Measurements from ENCODE around the gene ZNF646.
A peak's percentile ranks its signal among the peaks of the same experiment; 100 is the strongest.
"Not testable (repeated sequence)": the region's sequence is repeated elsewhere in the genome, so short reads cannot be mapped to it uniquely, and the experiment has no call there.

Gene ZNF646

DNA sequence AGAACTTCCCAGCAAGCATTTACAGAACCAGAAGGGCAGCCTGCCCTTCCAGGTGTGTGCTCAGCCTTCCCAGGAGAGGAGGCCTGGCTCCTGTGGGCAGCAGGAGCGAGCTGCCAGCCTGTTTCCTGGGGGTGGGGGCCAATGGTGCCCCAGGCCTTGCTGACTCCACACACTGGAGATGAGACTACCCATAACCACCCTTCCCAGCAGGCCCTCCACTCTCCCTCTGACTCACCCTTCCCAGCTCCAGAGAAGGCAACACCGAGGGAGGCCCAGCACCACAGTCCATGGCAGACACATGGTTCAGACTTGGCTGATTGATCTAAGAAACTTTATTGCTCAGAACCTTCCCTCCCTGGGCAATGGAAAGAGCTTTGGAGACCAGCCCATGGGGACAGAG lies 16.3 kb downstream of the ZNF646 start:
- Histone ChIP-seq H3K27ac (no peak overlapping the region; a peak in 1 of 22 replicates), H3K9me3 (replicated peaks in 1 of 11) (no peaks in the 10 kb centered on the region), H4K20me1 (peaks cover 0 to 69% (median 15%) of the 10 kb centered on the region in 11 experiments; a peak in 17 of 22 replicates), H3K4me1 (peaks cover 17 to 37% (median 23%) of the 10 kb centered on the region in 10 experiments), H3K4me3 (no peak overlapping the region), H3K4me2 (peak overlapping the region in 1 of 11 experiments; percentile 11; a peak in 1 of 22 replicates), H3K36me3 (peaks cover 29 to 72% (median 58%) of the 10 kb centered on the region in 11 experiments), H3K9ac (peak overlapping the region in 2 of 11 experiments; percentile 25 to 31; a peak in 3 of 22 replicates), H3K27me3 (no peaks in the 10 kb centered on the region)
- no peak for TF ChIP-seq Cebpa-rat (IDR thresholded peaks at IDR 0.05)

DNA sequence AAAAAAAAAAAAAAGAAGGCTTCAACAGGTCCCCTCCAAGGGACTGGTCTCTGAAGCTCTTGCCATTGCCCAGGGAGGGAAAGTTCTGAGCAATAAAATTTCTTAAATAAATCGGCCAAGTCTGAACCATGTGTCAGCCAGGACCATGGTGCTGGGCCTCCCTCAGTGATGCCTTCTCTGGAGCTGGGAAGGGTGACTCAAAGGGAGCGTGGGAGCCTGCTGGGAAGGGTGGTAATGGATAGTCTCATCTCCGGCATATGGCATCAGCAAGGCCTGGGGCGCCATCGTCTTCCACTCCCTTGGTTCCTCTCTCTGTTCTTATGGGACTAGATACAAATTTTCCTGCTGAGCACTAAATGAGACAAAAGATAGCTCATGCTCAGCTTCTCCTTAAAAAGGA lies 18.1 kb downstream of the ZNF646 start:
- Histone ChIP-seq H3K4me3 (no peak overlapping the region), H3K36me3 (peaks cover 25 to 54% (median 44%) of the 10 kb centered on the region in 11 experiments), H4K20me1 (peaks cover 0 to 51% (median 5%) of the 10 kb centered on the region in 11 experiments; a peak in 14 of 22 replicates), H3K27ac (no peak overlapping the region), H3K9ac (peak overlapping the region in 1 of 11 experiments; percentile 29; a peak in 1 of 22 replicates), H3K4me2 (peak overlapping the region in 2 of 11 experiments; percentile 35 to 97; a peak in 2 of 22 replicates), H3K9me3 (replicated peaks in 1 of 11) (no peaks in the 10 kb centered on the region), H3K27me3 (no peaks in the 10 kb centered on the region), H3K4me1 (peaks cover 20 to 46% (median 29%) of the 10 kb centered on the region in 10 experiments)
- TF ChIP-seq Cebpa-rat (IDR thresholded peaks at IDR 0.05), result no peak

DNA sequence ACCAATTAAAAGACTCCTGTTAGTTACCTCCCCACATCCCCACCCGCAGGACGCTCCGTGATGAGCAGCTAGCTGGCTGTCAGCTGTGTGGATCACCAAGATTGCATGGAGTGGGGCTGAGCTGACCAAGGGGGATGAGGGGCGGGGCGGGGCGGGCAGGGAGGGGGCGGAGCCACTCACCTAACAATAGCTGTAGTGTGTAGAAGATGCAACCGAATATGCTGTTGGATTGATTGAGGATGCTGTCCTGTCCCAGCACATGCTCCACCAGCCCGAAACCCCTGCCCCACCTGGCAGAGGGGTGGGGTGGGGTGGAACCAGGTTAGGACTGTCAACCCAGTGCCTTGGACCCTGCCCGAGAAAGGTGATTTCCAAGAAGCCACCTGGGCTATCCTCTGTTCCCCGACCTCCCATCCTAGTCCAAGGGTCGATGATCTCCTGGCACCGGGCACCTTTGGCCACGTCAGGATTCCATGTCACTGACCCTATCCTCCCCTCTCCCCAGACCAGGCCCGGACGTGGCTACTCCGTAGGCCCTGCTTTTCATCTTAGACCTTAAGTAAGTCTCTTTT lies 19.0 kb downstream of the ZNF646 start:
- Histone ChIP-seq H3K4me2 (peak overlapping the region; percentile 83 to 99 (median 97)), H3K4me1 (peaks cover 20 to 46% (median 29%) of the 10 kb centered on the region in 10 experiments), H3K27me3 (no peaks in the 10 kb centered on the region), H3K9me3 (replicated peaks in 1 of 11) (no peaks in the 10 kb centered on the region), H3K4me3 (peak overlapping the region; percentile 81 to 98 (median 92)), H4K20me1 (peaks cover 0 to 43% (median 5%) of the 10 kb centered on the region in 11 experiments; a peak in 10 of 22 replicates), H3K9ac (peak overlapping the region; percentile 80 to 90 (median 87); a peak in 20 of 22 replicates), H3K36me3 (peaks cover 22 to 46% (median 35%) of the 10 kb centered on the region in 11 experiments), H3K27ac (peak overlapping the region in 3 of 11 experiments; percentile 78 to 82 (median 81); a peak in 4 of 22 replicates)
- no peak for TF ChIP-seq Cebpa-rat (IDR thresholded peaks at IDR 0.05)

DNA sequence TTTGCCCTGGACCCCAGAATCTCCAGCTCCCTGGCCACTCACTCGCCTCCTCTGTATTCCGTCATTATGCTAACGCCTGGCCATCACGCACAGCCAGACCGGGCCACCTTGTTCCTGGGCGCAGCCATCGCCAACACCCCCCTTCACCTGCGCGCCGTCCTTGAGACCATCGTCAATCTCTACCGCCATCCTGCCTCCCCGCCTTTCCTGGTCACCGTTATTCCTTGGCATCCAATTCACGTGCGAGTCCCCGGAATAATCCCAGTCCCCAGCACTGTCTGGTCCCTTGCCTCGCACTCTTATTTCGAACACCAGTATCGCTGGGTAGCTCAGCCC lies 19.8 kb downstream of the ZNF646 start:
- Histone ChIP-seq H3K36me3 (peaks cover 18 to 37% (median 27%) of the 10 kb centered on the region in 11 experiments), H3K9ac (peak overlapping the region; percentile 80 to 90 (median 87)), H3K4me1 (peaks cover 20 to 46% (median 29%) of the 10 kb centered on the region in 10 experiments), H3K4me3 (peak overlapping the region; percentile 81 to 98 (median 92)), H3K4me2 (peak overlapping the region; percentile 83 to 99 (median 97)), H3K27me3 (no peaks in the 10 kb centered on the region), H3K9me3 (replicated peaks in 1 of 11) (no peaks in the 10 kb centered on the region), H3K27ac (peak overlapping the region; percentile 47 to 82 (median 77); a peak in 21 of 22 replicates), H4K20me1 (peaks cover 0 to 34% (median 2%) of the 10 kb centered on the region in 11 experiments; a peak in 8 of 22 replicates)
- no peak for TF ChIP-seq Cebpa-rat (IDR thresholded peaks at IDR 0.05)

DNA sequence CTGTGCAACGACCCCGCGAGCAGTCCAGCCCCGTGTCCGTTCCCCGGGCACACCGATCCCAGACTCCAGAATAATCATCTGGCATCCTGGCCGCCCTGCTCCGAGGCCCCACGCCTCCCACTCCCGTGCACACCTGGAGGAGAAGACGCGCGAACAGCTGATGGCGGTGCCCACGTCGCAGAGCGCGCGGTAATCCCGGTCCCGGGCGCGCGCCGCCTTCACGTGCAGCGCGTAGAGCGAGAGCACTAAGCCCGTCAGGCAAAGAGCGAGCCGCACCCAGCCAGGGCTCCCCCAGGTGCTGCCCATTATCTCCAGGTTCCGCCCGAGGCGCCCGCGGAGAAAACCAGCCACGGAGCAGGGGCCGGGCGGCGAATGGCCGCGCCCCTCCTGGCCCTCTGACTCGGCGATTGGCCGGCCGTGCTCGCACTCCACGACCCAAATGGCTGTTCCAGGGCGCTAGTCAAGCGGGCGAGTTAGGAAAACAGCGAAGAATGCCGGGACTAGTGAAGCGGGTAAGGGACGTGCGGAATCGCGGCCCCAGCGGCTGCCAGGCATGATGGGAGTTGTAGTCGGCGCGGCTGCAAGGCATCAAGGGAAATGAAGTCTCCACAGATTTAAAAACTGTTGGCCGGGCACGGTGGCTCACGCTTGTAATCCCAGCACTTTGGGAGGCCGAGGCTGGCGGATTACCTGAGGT lies 20.4 kb downstream of the ZNF646 start, which contains the start of gene VKORC1:
TSS of gene VKORC1 (minus strand) at position 374 of the 697 bp plus-strand sequence. CDS start at position 306, 68 bp downstream.
- peak within 1 kb of the TSS; percentile 47 to 82 (median 77); a peak in 21 of 22 replicates for H3K27ac ChIP-seq
- H3K36me3 ChIP-seq, result peaks cover 13 to 32% (median 22%) of the 10 kb centered on the region in 11 experiments
- peak within 1 kb of the TSS; percentile 83 to 99 (median 97) for H3K4me2 ChIP-seq
- peak within 1 kb of the TSS; percentile 80 to 90 (median 87) for H3K9ac ChIP-seq
- H3K9me3 ChIP-seq (replicated peaks in 1 of 11), result 0 out of 22 replicates have a peak, but pooled peaks cover 0 to under 1% (median 0%) of the 10 kb centered on the region in 11 experiments
- peaks cover 20 to 46% (median 29%) of the 10 kb centered on the region in 10 experiments for H3K4me1 ChIP-seq
- peak within 1 kb of the TSS; percentile 81 to 98 (median 92) for H3K4me3 ChIP-seq
- no peaks in the 10 kb centered on the region for H3K27me3 ChIP-seq
- TF ChIP-seq Cebpa-rat (IDR thresholded peaks at IDR 0.05), result no peak
- H4K20me1 ChIP-seq, result peaks cover 0 to 29% (median 0%) of the 10 kb centered on the region in 11 experiments; a peak in 7 of 22 replicates

DNA sequence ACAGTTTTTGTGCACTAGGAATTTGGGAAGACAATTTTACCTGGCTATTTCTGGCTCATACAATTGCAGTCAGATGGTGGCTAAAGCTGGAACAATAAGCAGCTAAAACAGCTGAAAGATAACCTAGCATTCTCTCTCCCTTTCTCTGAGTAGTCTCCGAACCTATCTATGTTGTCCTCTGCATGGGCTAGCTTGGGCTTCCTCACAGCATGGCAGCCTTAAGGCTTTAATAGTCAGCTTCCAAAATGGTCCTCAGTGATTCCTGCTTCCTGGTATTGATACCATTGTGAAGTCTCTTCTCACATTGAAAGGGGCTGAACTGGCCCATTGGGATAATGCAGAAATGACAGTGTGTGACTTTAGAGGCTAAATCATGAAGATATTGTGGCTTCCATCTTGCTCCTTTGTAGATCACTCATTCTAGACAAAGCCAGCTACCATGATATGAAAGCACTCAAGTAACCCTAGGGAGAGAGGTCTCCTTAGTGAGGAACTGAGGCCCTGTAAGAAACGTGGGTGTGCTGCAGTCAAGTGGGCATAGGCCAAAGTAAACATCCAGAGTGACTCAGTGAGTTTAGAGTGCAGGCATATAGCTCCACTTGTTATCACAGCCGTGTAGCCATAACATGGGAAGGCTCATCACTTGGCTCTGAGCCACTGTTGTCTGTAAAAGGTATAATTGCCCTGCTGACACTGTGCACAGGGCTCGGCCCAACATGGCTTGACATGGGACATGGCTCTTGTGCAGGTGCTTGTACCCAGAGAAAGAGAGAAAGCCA lies 25.8 kb downstream of the ZNF646 start:
- TF ChIP-seq Cebpa-rat (IDR thresholded peaks at IDR 0.05), result no peak
- no peak overlapping the region for H3K4me2 ChIP-seq
- no peak overlapping the region for H3K27ac ChIP-seq
- no peaks in the 10 kb centered on the region for H4K20me1 ChIP-seq
- peaks cover 0 to 7% (median 0%) of the 10 kb centered on the region in 11 experiments; a peak in 1 of 22 replicates for H3K9me3 ChIP-seq (replicated peaks in 1 of 11)
- peaks cover 7 to 17% (median 12%) of the 10 kb centered on the region in 10 experiments; a peak in 19 of 20 replicates for H3K4me1 ChIP-seq
- no peaks in the 10 kb centered on the region for H3K36me3 ChIP-seq
- H3K9ac ChIP-seq, result no peak overlapping the region
- H3K4me3 ChIP-seq, result no peak overlapping the region
- H3K27me3 ChIP-seq, result no peaks in the 10 kb centered on the region

DNA sequence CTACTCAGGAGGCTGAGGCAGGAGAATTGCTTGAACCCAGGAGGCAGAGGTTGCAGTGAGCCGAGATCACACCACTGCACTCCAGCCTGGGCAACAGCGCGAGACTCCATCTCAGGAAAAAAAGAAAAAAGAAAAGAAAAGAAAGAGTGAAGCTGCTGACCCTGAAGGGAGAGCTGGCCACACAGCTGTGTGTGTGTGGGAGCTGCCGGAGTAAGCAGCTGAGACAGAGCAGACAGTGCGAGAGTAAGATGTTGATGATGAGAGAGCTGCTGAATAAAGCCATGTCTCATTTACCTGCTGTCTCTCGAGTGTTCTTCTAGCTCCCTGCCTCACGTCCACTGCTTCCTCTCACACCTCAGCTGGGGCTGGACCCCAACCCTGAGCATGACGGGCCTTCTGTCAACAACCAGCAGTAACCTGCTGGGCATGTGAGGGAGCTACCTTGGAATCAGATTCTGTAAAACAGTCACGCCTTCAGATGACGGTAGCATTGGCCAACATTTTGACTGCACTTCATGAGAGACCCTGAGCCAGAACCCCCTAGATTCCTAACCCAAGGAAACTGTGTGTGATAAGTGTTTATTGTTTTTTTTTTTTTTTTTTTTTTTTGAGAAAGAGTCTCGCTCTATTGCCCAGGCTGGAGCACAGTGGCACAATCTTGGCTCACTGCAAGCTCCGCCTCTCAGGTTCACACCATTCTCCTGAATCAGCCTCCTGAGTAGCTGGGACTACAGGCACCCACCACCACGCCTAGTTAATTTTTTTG lies 26.8 kb downstream of the ZNF646 start:
- H3K4me2 ChIP-seq; H3K27ac ChIP-seq; H3K9me3 ChIP-seq (replicated peaks in 1 of 11); H3K4me3 ChIP-seq; H3K9ac ChIP-seq; H3K27me3 ChIP-seq; H4K20me1 ChIP-seq; H3K36me3 ChIP-seq: not testable (repeated sequence)
- peaks cover 0 to 11% (median 7%) of the 10 kb centered on the region in 10 experiments; a peak in 14 of 20 replicates for H3K4me1 ChIP-seq

DNA sequence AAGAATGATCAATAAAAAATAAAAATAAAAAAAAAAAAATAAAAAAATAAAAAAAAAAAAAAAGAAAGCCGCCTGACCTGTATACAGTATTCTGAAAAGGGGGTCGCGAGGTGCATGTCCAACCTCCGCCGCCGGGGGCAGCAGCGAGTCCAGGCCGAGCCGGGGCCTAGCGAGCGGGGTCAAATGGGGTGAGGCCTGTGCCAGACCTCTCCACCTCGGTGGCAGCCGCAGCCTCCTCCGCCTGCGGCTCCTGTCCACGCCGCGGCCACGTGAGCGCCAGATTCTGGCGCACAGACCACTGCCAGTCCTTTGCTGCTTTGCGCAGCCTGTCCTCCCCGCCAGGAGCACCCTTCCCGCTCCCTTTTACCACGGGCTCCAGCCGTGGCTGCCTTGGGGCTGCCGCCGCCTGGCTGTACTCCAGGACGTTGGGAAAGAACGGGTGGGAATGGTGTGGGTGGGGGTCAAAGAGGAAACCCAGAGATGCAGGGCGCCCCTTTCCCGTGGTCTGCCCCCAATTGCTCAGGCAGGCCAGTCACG lies 31.5 kb downstream of the ZNF646 start:
- H3K9me3 ChIP-seq (replicated peaks in 1 of 11), result no peaks in the 10 kb centered on the region
- peaks cover 25 to 40% (median 31%) of the 10 kb centered on the region in 10 experiments for H3K4me1 ChIP-seq
- TF ChIP-seq Cebpa-rat (IDR thresholded peaks at IDR 0.05), result no peak
- peak overlapping the region; percentile 44 to 72 (median 60); a peak in 19 of 22 replicates for H3K27ac ChIP-seq
- peaks cover 13 to 18% (median 16%) of the 10 kb centered on the region in 11 experiments for H3K36me3 ChIP-seq
- no peak overlapping the region for H3K4me3 ChIP-seq
- no peaks in the 10 kb centered on the region; a peak in 1 of 22 replicates for H4K20me1 ChIP-seq
- peak overlapping the region; percentile 9 to 64 (median 56); a peak in 15 of 22 replicates for H3K9ac ChIP-seq
- no peaks in the 10 kb centered on the region for H3K27me3 ChIP-seq
- peak overlapping the region in 9 of 11 experiments; percentile 24 to 73 (median 40); a peak in 9 of 22 replicates for H3K4me2 ChIP-seq

Data from BLaER1 treated with 17β-estradiol and CSF1 and Interleukin-3, amounts not matched to agents 10 nM and 100 nM (cell line).